Bladder microvascular endothelial cell (primary cell): Measurements from ENCODE around the gene TIMM23. TPM values are rescaled to one million over a fixed set of nuclear protein-coding genes. Genes with fewer than 3 reads are reported as not detected.

Experiments used
- total RNA-seq: library from RNA; depleted of rRNA; stranded (reverse); fragments of >200 nt; gene quantifications from 2 replicates; pipeline ENCODE4 v1.2.3, GENCODE V29; 2014

The TIMM23 gene
- 50.0 and 68.5 TPM in 2 replicates for total RNA-seq

DNA sequence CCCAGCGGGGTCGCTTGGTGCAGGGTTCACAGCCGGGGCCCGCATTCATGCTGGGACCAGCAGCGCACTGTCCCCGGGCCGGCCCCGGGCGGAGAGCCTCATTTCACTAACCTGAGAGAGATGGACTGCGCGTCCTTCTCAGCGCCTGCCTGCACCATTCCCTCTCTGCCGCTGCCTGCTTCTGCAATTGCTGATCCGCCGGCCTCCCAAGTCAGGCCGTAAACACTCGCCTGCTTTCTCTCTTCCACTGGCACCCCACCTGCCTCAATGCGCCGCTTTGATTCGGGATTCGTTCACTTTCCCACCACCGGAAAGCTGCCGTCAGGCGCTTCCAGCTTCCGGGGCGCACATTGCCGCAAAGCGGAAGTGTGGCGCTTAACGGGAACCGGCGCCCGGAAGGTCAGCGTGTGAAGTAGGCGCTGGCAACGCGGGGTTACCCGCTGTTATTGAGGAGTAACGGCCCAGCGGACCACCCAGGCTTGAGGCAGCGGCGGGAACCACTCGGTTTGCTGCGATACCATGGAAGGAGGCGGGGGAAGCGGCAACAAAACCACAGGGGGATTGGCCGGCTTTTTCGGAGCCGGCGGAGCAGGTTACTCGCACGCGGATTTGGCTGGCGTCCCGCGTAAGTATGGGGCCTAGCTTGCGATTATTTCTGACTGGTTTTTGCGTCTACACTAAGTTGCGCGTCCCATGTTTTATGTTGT lies at the start of gene TIMM23:
TIMM23 (plus strand) TSS at position 384 of the 707 bp plus-strand sequence; CDS start at position 520, 136 bp downstream.

GRCh38 chr10:46030091-46030937 lies 58.0 kb downstream of the TIMM23 start, which contains the start of gene NCOA4:
Gene NCOA4 (minus strand): TSS chr10:46030623. CDS start chr10:46016680, 13,943 bp downstream.

DNA sequence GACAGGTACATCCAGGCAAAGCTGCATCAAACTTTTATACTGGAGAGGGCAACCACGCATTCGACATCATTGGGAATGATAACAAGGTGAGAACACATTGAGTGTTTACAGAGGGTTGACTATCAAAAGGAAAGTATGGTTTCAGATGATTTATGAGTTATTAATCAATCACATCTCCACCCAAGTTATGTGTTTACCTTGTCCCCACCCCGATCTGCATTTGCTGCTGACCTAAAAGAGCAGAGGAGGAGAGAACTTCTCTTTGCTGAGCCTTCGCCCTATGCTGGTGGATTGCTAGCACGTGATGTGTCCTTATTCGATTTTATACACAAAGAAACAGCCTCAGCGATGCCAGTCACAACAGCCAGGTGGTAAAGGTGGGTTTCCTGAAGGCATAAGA lies 74.0 kb downstream of the TIMM23 start, which contains the start of gene MSMB:
MSMB (minus strand) TSS at position 9 of the 400 bp plus-strand sequence. CDS start 32 bp downstream, outside the sequence.

Other genes with a start within 250 kb of the TIMM23 start
- gene WASHC2C, start 245.2 kb upstream of the TIMM23 start, total RNA-seq = 28.7 and 51.4 TPM in 2 replicates
- 2.1 and 4.3 TPM in 2 replicates for gene AGAP4, start 125.0 kb upstream of the TIMM23 start, total RNA-seq
- gene NCOA4, start 58.1 kb downstream of the TIMM23 start, total RNA-seq = 187 and 219 TPM in 2 replicates
- not detected in 2 replicates for gene MSMB, start 73.8 kb downstream of the TIMM23 start, total RNA-seq